GM20000 (cell line): ENCODE measurements around the gene AKIRIN2.

Experiments
- DNase-seq: peaks from one replicate; pipeline ENCODE4 v3.0.0; 2012; ENCODE audit warnings: low spot score
- TF ChIP-seq, protein P1 (sequence below): IDR thresholded peaks from 2 replicates; pipeline ENCODE4 v1.5.1; 2012; ENCODE audit warnings: mild to moderate bottlenecking, control low read depth; ENCODE audit errors: extremely low read depth, missing control alignments

AKIRIN2 gene

DNA sequence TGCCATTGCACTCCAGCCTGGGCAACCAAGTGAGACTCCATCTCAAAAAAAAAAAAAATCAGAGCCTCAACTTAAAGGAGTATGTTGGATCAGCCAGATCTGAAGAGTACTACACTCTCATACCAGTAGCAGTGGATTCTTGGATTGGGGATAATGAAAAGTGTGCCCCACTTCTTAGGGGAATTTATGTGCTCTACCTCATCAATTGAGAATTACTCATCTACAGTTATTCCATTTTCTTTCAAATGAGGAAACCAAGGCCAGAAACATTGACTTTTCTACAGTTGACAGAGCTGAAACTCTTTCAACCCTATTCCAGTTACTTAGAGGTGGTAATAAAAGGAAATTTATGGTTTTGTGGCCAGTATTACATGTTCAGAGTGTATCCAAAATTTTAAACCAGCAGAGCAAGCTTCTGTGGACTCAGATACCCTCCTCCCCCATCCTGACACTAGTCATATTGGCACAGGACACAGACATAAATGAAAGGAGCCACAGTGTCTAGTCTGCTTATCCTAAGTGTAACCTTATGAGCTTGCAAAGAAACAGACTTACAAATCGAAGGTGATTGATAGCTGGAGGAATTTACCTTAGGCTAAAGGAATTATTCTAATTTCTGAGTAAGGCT, 60.9 kb downstream of the AKIRIN2 start:
- TF ChIP-seq, protein P1, sequence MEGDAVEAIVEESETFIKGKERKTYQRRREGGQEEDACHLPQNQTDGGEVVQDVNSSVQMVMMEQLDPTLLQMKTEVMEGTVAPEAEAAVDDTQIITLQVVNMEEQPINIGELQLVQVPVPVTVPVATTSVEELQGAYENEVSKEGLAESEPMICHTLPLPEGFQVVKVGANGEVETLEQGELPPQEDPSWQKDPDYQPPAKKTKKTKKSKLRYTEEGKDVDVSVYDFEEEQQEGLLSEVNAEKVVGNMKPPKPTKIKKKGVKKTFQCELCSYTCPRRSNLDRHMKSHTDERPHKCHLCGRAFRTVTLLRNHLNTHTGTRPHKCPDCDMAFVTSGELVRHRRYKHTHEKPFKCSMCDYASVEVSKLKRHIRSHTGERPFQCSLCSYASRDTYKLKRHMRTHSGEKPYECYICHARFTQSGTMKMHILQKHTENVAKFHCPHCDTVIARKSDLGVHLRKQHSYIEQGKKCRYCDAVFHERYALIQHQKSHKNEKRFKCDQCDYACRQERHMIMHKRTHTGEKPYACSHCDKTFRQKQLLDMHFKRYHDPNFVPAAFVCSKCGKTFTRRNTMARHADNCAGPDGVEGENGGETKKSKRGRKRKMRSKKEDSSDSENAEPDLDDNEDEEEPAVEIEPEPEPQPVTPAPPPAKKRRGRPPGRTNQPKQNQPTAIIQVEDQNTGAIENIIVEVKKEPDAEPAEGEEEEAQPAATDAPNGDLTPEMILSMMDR, result no peak
- no peak for DNase-seq

GRCh38 chr6:87639373-87639772, 62.7 kb downstream of the AKIRIN2 start:
- TF ChIP-seq, protein P1, result no peak
- DNase-seq, result no peak

GRCh38 chr6:87637106-87637505, 64.9 kb downstream of the AKIRIN2 start:
- no peak for DNase-seq

DNA sequence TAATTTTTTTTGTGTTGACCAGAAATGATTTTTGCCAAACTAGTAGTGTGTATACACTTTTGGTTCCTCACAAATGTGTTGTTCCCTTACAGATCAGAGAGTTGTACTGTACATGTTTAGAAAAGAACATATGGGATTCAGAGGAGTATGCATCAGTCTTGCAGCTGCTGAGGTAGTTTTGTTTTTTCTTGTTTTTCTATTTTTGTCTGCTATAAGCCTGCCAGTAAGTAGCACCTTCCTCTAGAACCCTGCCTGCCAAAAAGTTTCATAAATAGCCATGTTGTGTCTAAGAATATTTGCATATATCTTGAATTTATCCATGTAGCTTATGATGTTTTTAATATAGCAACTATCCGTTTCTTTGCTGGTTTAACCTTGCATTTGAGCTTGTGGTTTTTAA, 65.7 kb downstream of the AKIRIN2 start:
- DNase-seq, result no peak
- TF ChIP-seq, protein P1, result no peak

More at GRCh38 chr6:87637106-87637505, 64.9 kb downstream of the AKIRIN2 start:
- TF ChIP-seq, protein P1, result no peak

DNA sequence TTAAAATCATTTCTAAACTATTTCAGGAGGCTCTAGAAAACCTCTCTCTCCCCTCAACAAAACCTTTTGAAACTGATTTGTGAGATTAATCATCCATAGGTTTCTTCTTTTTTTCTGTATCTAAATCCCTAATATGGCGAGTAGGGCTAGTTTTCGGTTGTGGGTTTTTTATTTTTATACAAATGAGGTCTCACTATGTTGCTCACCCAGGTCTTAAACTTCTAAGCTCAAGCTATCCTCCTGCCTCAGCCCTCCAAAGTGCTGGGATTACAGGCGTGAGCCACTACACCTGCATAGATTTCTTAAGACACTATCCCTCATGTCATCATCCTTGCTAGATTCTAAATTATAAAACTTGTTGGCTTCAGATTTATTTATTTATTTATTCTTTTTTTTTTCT, 68.2 kb downstream of the AKIRIN2 start:
- TF ChIP-seq, protein P1, result no peak

DNA sequence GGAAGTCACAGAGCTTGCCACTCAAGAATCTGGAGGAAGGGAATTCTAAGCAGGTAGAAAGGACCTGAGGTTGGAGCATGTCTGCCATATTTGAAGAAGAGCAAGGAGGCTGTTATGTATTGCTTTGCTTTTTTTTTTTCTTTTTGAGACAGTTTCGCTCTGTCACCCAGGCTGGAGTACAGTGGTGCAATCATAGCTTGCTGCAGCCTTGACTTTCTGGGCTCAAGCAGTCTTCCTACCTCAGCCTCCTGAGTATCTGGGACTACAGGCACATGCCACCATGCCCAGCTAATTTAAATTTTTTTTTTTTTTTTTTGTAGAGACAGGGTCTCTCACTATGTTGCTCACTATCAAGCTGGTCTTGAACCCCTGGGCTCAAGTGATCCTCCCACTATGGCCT, 71.3 kb downstream of the AKIRIN2 start:
- DNase-seq, result no peak
- TF ChIP-seq, protein P1, result no peak

More for the DNA sequence above, 68.2 kb downstream of the AKIRIN2 start:
- DNase-seq, result no peak

GRCh38 chr6:87628881-87629280, 73.2 kb downstream of the AKIRIN2 start:
- no peak for DNase-seq
- TF ChIP-seq, protein P1, result no peak
